GM23248 (cell line): ENCODE data around the gene FBLN2. TPM values are rescaled to one million over a fixed set of nuclear protein-coding genes. Genes with fewer than 3 reads are reported as not detected.

Experiments
- DNase-seq: peaks from one replicate; pipeline ENCODE4 v3.0.0-alpha.2; 2015
- H2AFZ ChIP-seq: fragments of 200-600 bp; sonication (generic); 2 replicates; pipeline ENCODE4 v1.6.1; 2016; ENCODE audit warnings: antibody characterized with exemption
- H3F3A ChIP-seq: fragments of 200-600 bp; sonication (generic); 2 replicates; pipeline ENCODE4 v1.6.1; 2016; ENCODE audit warnings: mild to moderate bottlenecking, antibody characterized with exemption, mixed run types; ENCODE audit not compliant: insufficient read depth
- H3K27ac ChIP-seq: fragments of 200-600 bp; sonication (generic); 2 replicates; pipeline ENCODE4 v1.5.1; 2016; ENCODE audit warnings: mild to moderate bottlenecking
- H3K27me3 ChIP-seq: fragments of 200-600 bp; sonication (generic); replicated peaks from 2 replicates; pipeline ENCODE4 v1.6.1; 2016; ENCODE audit warnings: mild to moderate bottlenecking; ENCODE audit not compliant: insufficient read depth
- H3K36me3 ChIP-seq: fragments of 200-600 bp; sonication (generic); 2 replicates; pipeline ENCODE4 v1.6.1; 2016; ENCODE audit warnings: low read depth, mild to moderate bottlenecking
- H3K4me1 ChIP-seq: fragments of 200-600 bp; sonication (generic); 2 replicates; pipeline ENCODE4 v1.6.1; 2016; ENCODE audit warnings: mild to moderate bottlenecking; ENCODE audit not compliant: insufficient read depth
- H3K4me2 ChIP-seq: fragments of 200-600 bp; sonication (generic); one replicate; pipeline ENCODE4 v1.6.1; 2016; ENCODE audit warnings: mild to moderate bottlenecking; ENCODE audit not compliant: unreplicated experiment
- H3K4me3 ChIP-seq: fragments of 200-600 bp; sonication (generic); 2 replicates; pipeline ENCODE4 v1.5.1; 2016; ENCODE audit warnings: mild to moderate bottlenecking
- H3K79me2 ChIP-seq: fragments of 200-600 bp; sonication (generic); 2 replicates; pipeline ENCODE4 v1.6.1; 2016; ENCODE audit warnings: mild to moderate bottlenecking; ENCODE audit not compliant: insufficient read depth
- H3K9ac ChIP-seq: fragments of 200-600 bp; sonication (generic); 2 replicates; pipeline ENCODE4 v1.6.1; 2016; ENCODE audit warnings: mild to moderate bottlenecking
- H3K9me2 ChIP-seq: fragments of 200-600 bp; sonication (generic); 2 replicates; pipeline ENCODE4 v1.6.1; 2016; ENCODE audit warnings: mixed run types, mild to moderate bottlenecking, moderate library complexity; ENCODE audit not compliant: insufficient read depth
- H3K9me3 ChIP-seq: fragments of 200-600 bp; sonication (generic); one replicate; pipeline ENCODE4 v1.6.1; 2017; ENCODE audit warnings: low read depth
- H4K20me1 ChIP-seq: fragments of 200-600 bp; sonication (generic); 2 replicates; pipeline ENCODE4 v1.6.0; 2016; ENCODE audit not compliant: insufficient read depth
- EZH2 ChIP-seq: fragments of 200-600 bp; sonication (generic); IDR thresholded peaks from 2 replicates; pipeline ENCODE4 v1.6.1; 2018; ENCODE audit warnings: antibody characterized with exemption, mild to moderate bottlenecking; ENCODE audit not compliant: insufficient read depth, poor library complexity, severe bottlenecking
- EZH2phosphoT487 ChIP-seq: fragments of 200-600 bp; sonication (generic); IDR thresholded peaks from 2 replicates; pipeline ENCODE4 v1.6.1; 2018; ENCODE audit warnings: antibody characterized with exemption, moderate library complexity, mild to moderate bottlenecking, low read depth; ENCODE audit not compliant: insufficient read depth
- WGBS, 2 experiments: methylation state at CpG; one replicate each; pipeline ENCODE4 v1.1.6; 2015 to 2017; ENCODE audit warnings: low lambda C conversion rate in 2 of 2, low coverage in 1 of 2; ENCODE audit errors: missing lambda C conversion rate in 2 of 2; 5-methylcytosine and 5-hydroxymethylcytosine counted together
- in situ Hi-C: fragments of 300-500 bp; cut with MboI; formaldehyde crosslinking; loops from 2 replicates; pipeline ENCODE4 v1.15.0; 2020
- polyA plus RNA-seq: library from polyadenylated mRNA; unstranded; fragments of >200 nt; fragmentation: Nextera tagmentation; extraction: Ambion mirVana; gene quantifications from 2 replicates; pipeline ENCODE4 v1.2.1, GENCODE V29; 2016
- total RNA-seq: library from RNA; depleted of rRNA; stranded (reverse); fragments of >200 nt; shearing (Covaris generic); gene quantifications from 2 replicates; pipeline ENCODE4 v1.2.3, GENCODE V29; 2014

The FBLN2 gene
- total and polyA plus RNA-seq, 2 experiments from 2014 or later = 447 to 636 TPM

DNA sequence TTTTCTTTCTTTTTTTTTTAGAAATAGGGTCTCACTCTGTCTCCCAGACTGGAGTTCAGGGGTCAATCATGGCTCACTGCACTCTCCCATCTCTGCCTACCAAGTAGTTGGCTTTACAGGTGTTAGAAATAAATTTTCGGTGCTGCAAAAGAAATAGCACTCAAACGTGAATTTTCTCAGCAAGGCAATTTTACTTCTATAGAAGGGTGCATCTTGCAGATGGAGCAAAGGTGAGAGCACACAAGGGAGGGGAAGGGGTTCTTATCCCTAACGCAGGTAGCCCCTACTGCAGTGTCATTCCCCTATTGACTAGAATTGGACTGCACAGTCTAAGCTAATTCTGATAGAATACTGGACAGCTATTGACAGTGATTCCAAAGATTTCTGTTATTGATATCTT, 6.8 kb upstream of the FBLN2 start:
- Histone ChIP-seq H3K27me3 (no peaks in the 10 kb centered on the region), H4K20me1 (no peaks in the 10 kb centered on the region), H3K9me2 (no peaks in the 10 kb centered on the region), H3K4me3 (no peak overlapping the region), H3K36me3 (no peaks in the 10 kb centered on the region), H3F3A (peaks cover 45% of the 10 kb centered on the region), H3K9me3 (no peaks in the 10 kb centered on the region), H3K79me2 (no peaks in the 10 kb centered on the region), H3K9ac (no peak overlapping the region), H3K4me2 (no peak overlapping the region), H2AFZ (no peak overlapping the region), H3K27ac (no peak overlapping the region), H3K4me1 (peaks cover 70% of the 10 kb centered on the region)
- in situ Hi-C loops = no loop called here
- 71 to 73% methylated on average over 3 of the region's 3 CpGs for WGBS, 2 experiments
- no peak for TF ChIP-seq EZH2phosphoT487
- no peak for TF ChIP-seq EZH2
- no peak for DNase-seq

DNA sequence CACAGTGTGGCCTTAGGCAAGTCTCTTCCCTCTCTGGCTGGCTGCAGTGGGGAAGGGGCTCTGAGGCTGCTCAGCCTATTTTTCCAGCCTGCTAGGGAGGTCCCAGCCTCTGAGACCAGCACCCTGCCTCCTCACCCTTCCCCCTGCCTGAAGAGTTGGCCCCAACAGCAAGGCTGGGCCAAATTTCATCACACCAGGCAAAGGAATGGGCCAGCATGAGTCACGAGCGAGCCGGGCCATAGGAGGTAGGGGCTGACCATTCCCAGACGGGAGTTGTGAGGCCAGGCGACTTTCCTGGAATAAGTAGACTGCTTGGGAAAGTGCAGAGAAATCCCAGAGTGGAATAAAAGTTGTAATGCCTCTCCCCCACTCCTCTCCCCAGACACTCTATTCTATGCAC, 5.7 kb upstream of the FBLN2 start:
- peak; percentile 97 for DNase-seq
- no peaks in the 10 kb centered on the region for H3K79me2 ChIP-seq
- peak overlapping the region; percentile 93 for H3K27ac ChIP-seq
- H3K9me3 ChIP-seq = no peaks in the 10 kb centered on the region
- H3K4me1 ChIP-seq = peaks cover 68% of the 10 kb centered on the region
- H2AFZ ChIP-seq = no peak overlapping the region
- peaks cover 45% of the 10 kb centered on the region for H3F3A ChIP-seq
- H3K4me3 ChIP-seq = no peak overlapping the region
- 2 to 3% methylated on average over 5 of the region's 5 CpGs for WGBS, 2 experiments
- peak overlapping the region; percentile 74 for H3K9ac ChIP-seq
- in situ Hi-C loops = no loop called here
- no peaks in the 10 kb centered on the region for H3K36me3 ChIP-seq
- H3K9me2 ChIP-seq = no peaks in the 10 kb centered on the region
- no peak for TF ChIP-seq EZH2
- peak overlapping the region; percentile 65 for H3K4me2 ChIP-seq
- H4K20me1 ChIP-seq = no peaks in the 10 kb centered on the region
- H3K27me3 ChIP-seq = no peaks in the 10 kb centered on the region

DNA sequence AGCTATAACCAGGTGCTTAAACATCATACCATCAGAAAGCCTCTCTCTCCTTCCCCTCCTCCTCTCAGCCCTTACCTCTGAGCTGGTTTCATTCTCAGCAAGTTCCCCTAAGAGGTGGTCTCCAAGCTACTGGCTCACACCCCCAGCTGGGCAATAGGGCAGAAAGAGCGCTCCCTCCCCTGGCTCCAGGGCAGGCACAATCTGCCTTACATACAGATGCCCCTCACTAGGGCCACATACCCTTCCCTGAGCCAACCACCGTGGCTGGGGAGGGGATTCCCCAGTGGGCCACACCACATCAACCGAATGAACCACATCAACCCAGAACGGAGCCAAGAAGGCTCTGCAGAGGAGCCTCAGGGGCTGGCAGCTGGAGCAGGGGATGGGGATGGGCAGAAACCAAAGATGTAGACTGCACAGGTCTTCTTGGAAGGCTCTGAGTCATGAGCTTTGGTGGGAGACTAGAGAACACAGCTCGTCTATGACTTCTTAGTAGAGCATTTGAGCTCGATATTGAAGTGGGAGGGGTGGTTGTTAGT, 4.6 kb upstream of the FBLN2 start:
- no peak overlapping the region for H2AFZ ChIP-seq
- TF ChIP-seq EZH2phosphoT487 = no peak
- no peak for TF ChIP-seq EZH2
- H3K27ac ChIP-seq = peak overlapping the region; percentile 93
- DNase-seq = peak; percentile 98
- WGBS, 2 experiments = 17 to 18% methylated on average over 6 of the region's 6 CpGs
- H4K20me1 ChIP-seq = no peaks in the 10 kb centered on the region
- in situ Hi-C loops = no loop called here
- H3K4me3 ChIP-seq = no peak overlapping the region
- H3K9me2 ChIP-seq = no peaks in the 10 kb centered on the region
- peak overlapping the region; percentile 46 for H3K4me2 ChIP-seq
- H3K9ac ChIP-seq = peak overlapping the region; percentile 74
- H3K79me2 ChIP-seq = peaks cover 1% of the 10 kb centered on the region
- H3F3A ChIP-seq = peaks cover 35% of the 10 kb centered on the region
- H3K36me3 ChIP-seq = no peaks in the 10 kb centered on the region
- H3K4me1 ChIP-seq = peaks cover 62% of the 10 kb centered on the region
- H3K9me3 ChIP-seq = no peaks in the 10 kb centered on the region
- no peaks in the 10 kb centered on the region for H3K27me3 ChIP-seq

DNA sequence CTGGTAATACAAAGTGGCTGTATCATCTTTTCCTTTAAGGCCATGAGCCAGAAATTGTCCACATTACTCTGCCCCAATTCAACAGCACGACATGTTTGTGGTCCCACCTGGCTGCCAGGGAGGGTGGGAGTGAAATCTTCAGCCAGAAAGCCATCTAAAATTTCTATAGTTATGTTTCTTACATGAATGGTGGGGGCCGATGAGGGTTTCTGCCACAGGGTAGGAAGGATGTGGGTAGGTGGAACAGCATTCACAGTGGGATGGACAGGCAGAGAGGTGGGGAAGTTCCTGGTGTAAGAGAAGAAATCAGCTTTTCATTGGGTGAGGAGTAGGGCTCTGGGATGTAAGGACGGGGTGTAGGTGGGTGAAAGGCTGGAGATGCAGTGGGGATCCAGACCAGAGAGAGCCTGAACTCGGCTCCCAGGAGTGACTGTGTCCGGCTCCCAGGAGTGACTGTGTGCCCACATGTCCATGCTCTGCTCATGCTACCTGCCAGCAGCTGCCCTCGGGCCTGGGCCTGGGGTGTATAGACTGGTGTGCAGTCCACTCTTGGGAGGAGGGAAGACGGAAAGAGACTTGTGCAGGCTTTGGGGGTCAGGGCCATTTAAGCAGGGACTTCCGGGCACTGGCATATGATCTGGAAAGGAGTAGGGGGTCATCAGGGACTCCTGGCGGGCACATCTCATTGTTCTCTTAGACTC, 3.8 kb upstream of the FBLN2 start:
- peaks cover 60% of the 10 kb centered on the region for H3K4me1 ChIP-seq
- H3K36me3 ChIP-seq = no peaks in the 10 kb centered on the region
- H3K4me3 ChIP-seq = no peak overlapping the region
- H3K4me2 ChIP-seq = peak overlapping the region; percentile 46
- DNase-seq = no peak
- no peaks in the 10 kb centered on the region for H3K27me3 ChIP-seq
- H3K27ac ChIP-seq = peak overlapping the region; percentile 93
- no peaks in the 10 kb centered on the region for H3K9me3 ChIP-seq
- no peaks in the 10 kb centered on the region for H4K20me1 ChIP-seq
- in situ Hi-C loops = no loop called here
- WGBS, 2 experiments = 44 to 52% methylated on average over 9 of the region's 9 CpGs
- peak overlapping the region; percentile 39 for H3K9ac ChIP-seq
- H3K9me2 ChIP-seq = no peaks in the 10 kb centered on the region
- TF ChIP-seq EZH2phosphoT487 (no peak), EZH2 (no peak)
- peaks cover 9% of the 10 kb centered on the region for H3K79me2 ChIP-seq
- no peak overlapping the region for H2AFZ ChIP-seq
- peaks cover 35% of the 10 kb centered on the region for H3F3A ChIP-seq
